ENCODE data around the gene NR3C2. TPM values are rescaled to one million over a fixed set of nuclear protein-coding genes. Genes with fewer than 3 reads are reported as not detected.

The NR3C2 gene
- total RNA-seq, 2 donors from 2014 or later = 14.6 to 17.4 TPM

GRCh38 chr4:148159793-148160192 is 282.4 kb downstream of the NR3C2 start:
- TF ChIP-seq POLR2A (IDR thresholded peaks at IDR 0.05) (no peak), CTCF (IDR thresholded peaks at IDR 0.05) (no peak), POLR2AphosphoS5 (IDR thresholded peaks at IDR 0.05) (no peak)
- H3K27ac ChIP-seq = no peak overlapping the region
- intact Hi-C loops (cut with DNase I) = no loop called here
- no peaks in the 10 kb centered on the region for H3K4me1 ChIP-seq (replicated peaks)
- no peaks in the 10 kb centered on the region for H3K9me3 ChIP-seq
- no peak overlapping the region for H3K4me3 ChIP-seq
- H3K36me3 ChIP-seq = no peaks in the 10 kb centered on the region
- H3K27me3 ChIP-seq (replicated peaks; ENCODE audit: insufficient read depth) = no peaks in the 10 kb centered on the region
- no peak for DNase-seq (ENCODE audit: low spot score)
- WGBS = 60% methylated on average over 1 of the region's 1 CpG

DNA sequence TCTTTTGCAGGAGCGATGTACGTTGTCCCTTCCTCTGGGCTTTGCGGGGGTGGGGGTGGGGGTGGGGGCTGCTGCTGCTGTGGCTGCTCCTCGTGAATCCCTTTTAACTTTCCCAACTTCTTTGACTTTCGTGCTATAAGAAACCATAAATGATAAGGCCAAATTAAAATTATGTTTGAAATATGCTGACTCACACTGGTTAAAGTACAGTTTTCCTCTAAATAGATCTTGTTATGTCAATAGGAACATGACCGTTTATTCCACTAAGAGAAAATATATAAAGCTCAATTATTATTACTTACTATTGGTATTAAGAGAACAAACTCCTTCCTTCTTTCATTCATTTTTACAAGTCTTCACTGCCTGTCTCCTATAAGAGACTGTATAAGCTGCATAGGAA is 287.4 kb downstream of the NR3C2 start:
- Histone ChIP-seq H3K27ac (no peak overlapping the region), H3K36me3 (no peaks in the 10 kb centered on the region), H3K9me3 (no peaks in the 10 kb centered on the region), H3K4me3 (no peak overlapping the region), H3K4me1 (replicated peaks) (no peaks in the 10 kb centered on the region), H3K27me3 (replicated peaks; ENCODE audit: insufficient read depth) (no peaks in the 10 kb centered on the region)
- TF ChIP-seq POLR2A (IDR thresholded peaks at IDR 0.05) (no peak), POLR2AphosphoS5 (IDR thresholded peaks at IDR 0.05) (no peak), CTCF (IDR thresholded peaks at IDR 0.05) (no peak)
- intact Hi-C loops (cut with DNase I) = no loop called here
- DNase-seq (ENCODE audit: low spot score) = no peak
- WGBS = 91% methylated on average over 6 of the region's 6 CpGs

DNA sequence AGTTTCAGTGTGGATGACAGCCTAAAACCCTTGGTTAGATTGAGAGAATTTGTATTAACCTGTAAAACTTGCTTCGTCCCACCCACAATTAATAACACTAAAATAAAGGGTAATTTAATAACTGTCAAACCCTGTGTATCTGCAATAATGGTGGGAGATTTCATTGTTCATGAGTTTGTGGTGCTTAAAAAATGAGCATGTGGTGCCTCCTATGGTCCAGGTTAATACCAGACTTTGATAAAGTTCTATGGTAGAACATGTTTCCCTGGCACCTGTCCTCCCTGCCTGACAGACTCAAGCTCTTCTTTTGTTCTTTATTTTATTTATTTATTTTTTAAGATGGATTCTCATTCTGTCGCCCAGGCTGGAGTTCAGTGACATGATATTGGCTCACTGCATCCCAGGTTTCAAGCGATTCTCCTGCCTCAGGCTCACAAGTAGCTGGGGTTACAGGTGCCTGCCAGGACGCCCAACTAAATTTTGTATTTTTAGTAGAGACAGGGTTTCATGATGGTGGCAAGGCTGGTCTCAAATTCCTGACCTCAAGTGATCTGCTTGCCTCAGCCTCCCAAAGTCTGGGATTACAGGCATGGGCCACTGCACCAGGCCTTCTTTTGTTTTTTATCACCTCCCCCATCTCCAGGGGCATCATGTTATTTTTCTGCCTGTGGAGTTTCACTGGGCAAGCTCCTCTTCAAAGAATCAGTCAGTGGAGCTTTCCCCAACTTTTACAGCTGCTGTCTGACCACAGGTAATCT is 289.2 kb downstream of the NR3C2 start:
- DNase-seq (ENCODE audit: low spot score) = no peak
- Histone ChIP-seq H3K4me3 (no peak overlapping the region), H3K27me3 (replicated peaks; ENCODE audit: insufficient read depth) (no peaks in the 10 kb centered on the region), H3K4me1 (replicated peaks) (no peaks in the 10 kb centered on the region), H3K36me3 (no peaks in the 10 kb centered on the region), H3K9me3 (no peaks in the 10 kb centered on the region), H3K27ac (no peak overlapping the region)
- 93% methylated on average over 4 of the region's 4 CpGs for WGBS
- TF ChIP-seq POLR2A (IDR thresholded peaks at IDR 0.05) (no peak), CTCF (IDR thresholded peaks at IDR 0.05) (no peak), POLR2AphosphoS5 (IDR thresholded peaks at IDR 0.05) (no peak)
- intact Hi-C loops (cut with DNase I) = no loop called here

DNA sequence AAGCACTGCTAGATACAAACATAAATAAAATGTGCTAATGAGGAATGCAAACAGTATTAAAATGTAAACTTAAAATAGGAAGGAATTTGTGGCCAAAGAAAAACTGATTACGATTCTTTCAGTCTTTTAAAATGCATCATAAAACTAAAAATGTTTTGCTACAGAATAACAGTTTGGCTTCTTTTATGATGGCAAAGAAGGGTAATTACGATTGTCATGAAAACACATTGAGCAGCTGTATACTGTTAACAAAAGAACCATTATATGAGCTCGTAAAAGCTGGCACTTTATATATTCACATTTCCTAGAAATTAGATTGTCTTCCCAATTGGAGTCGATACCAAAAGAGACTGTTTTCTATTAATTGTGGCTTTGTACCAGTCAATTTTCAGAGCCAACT is 290.4 kb downstream of the NR3C2 start:
- TF ChIP-seq POLR2AphosphoS5 (IDR thresholded peaks at IDR 0.05) (no peak), CTCF (IDR thresholded peaks at IDR 0.05) (no peak), POLR2A (IDR thresholded peaks at IDR 0.05) (no peak)
- H3K27ac ChIP-seq = no peak overlapping the region
- no peaks in the 10 kb centered on the region for H3K36me3 ChIP-seq
- H3K27me3 ChIP-seq (replicated peaks; ENCODE audit: insufficient read depth) = no peaks in the 10 kb centered on the region
- no peaks in the 10 kb centered on the region for H3K9me3 ChIP-seq
- 35% methylated on average over 4 of the region's 4 CpGs for WGBS
- H3K4me1 ChIP-seq (replicated peaks) = no peaks in the 10 kb centered on the region
- intact Hi-C loops (cut with DNase I) = no loop called here
- no peak overlapping the region for H3K4me3 ChIP-seq
- no peak for DNase-seq (ENCODE audit: low spot score)

DNA sequence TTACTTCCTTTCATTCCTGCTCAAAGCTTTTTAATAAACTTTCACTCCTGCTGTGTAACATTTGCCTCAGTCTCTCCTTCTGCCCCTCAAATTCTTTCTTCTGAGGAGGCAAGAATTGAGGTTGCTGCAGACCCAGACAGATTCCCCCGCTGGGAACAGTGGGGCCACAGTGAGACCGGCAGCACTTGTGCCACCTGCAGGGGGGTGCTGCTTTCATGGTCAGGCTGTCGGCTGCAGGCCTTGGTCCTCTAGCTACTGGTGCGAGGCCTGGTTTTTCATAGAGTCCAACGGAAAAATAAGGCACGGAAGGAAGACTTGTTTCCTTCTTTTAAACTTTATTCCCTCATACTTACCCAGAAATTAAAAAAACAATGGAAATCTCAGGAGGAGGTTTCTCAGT is 296.7 kb downstream of the NR3C2 start:
- H3K36me3 ChIP-seq = no peaks in the 10 kb centered on the region
- H3K27me3 ChIP-seq (replicated peaks; ENCODE audit: insufficient read depth) = no peaks in the 10 kb centered on the region
- DNase-seq (ENCODE audit: low spot score) = no peak
- 91% methylated on average over 6 of the region's 6 CpGs for WGBS
- H3K9me3 ChIP-seq = no peaks in the 10 kb centered on the region
- H3K27ac ChIP-seq = no peak overlapping the region
- intact Hi-C loops (cut with DNase I) = no loop called here
- TF ChIP-seq POLR2AphosphoS5 (IDR thresholded peaks at IDR 0.05) = no peak
- TF ChIP-seq POLR2A (IDR thresholded peaks at IDR 0.05) = no peak
- TF ChIP-seq CTCF (IDR thresholded peaks at IDR 0.05) = no peak
- no peaks in the 10 kb centered on the region for H3K4me1 ChIP-seq (replicated peaks)
- no peak overlapping the region for H3K4me3 ChIP-seq

Measured in prostate gland (tissue), 2 donors.